ENCODE data around the gene PPFIA4.

Gene PPFIA4

GRCh38 chr1:203103216-203103615, 76.9 kb downstream of the PPFIA4 start:
- DNase-seq (ENCODE audit: low read depth) = no peak

GRCh38 chr1:203103829-203104495, 77.7 kb downstream of the PPFIA4 start:
- DNase-seq (ENCODE audit: low read depth) = no peak

GRCh38 chr1:203104789-203105390, 78.6 kb downstream of the PPFIA4 start:
- no peak for DNase-seq (ENCODE audit: low read depth)

GRCh38 chr1:203112475-203112874, 86.2 kb downstream of the PPFIA4 start:
- DNase-seq (ENCODE audit: low read depth) = no peak

GRCh38 chr1:203113308-203113707, 87.0 kb downstream of the PPFIA4 start:
- DNase-seq (ENCODE audit: low read depth) = no peak

- no peak for DNase-seq (ENCODE audit: low read depth)
Measured at GRCh38 chr1:203114202-203114601, 87.9 kb downstream of the PPFIA4 start.

GRCh38 chr1:203116091-203116820, 90.0 kb downstream of the PPFIA4 start:
- DNase-seq (ENCODE audit: low read depth) = no peak

- DNase-seq (ENCODE audit: low read depth) = no peak
Measured at GRCh38 chr1:203117611-203118575, 91.6 kb downstream of the PPFIA4 start.

- no peak for DNase-seq (ENCODE audit: low read depth)
Measured at GRCh38 chr1:203120325-203121153, 94.2 kb downstream of the PPFIA4 start.

GRCh38 chr1:203121186-203122015, 95.1 kb downstream of the PPFIA4 start:
- no peak for DNase-seq (ENCODE audit: low read depth)

- DNase-seq (ENCODE audit: low read depth) = no peak
Measured at GRCh38 chr1:203122159-203122558, 95.9 kb downstream of the PPFIA4 start.

- no peak for DNase-seq (ENCODE audit: low read depth)
Measured at GRCh38 chr1:203124011-203124410, 97.7 kb downstream of the PPFIA4 start.

- no peak for DNase-seq (ENCODE audit: low read depth)
Measured at GRCh38 chr1:203124546-203125317, 98.4 kb downstream of the PPFIA4 start.

- no peak for DNase-seq (ENCODE audit: low read depth)
Measured at GRCh38 chr1:203126151-203126865, 100.0 kb downstream of the PPFIA4 start.

GRCh38 chr1:203126866-203127665, 100.8 kb downstream of the PPFIA4 start:
- DNase-seq (ENCODE audit: low read depth) = no peak

GRCh38 chr1:203127666-203128430, 101.6 kb downstream of the PPFIA4 start, which contains the start of gene ADORA1:
TSS of gene ADORA1 (plus strand) at chr1:203127726. CDS start at chr1:203128842, 1,116 bp downstream.
- DNase-seq (ENCODE audit: low read depth) = no peak

- DNase-seq (ENCODE audit: low read depth) = no peak
Measured at GRCh38 chr1:203128431-203128715, 102.1 kb downstream of the PPFIA4 start.

All from non-pigmented ciliary epithelial cell (primary cell).